Astrocyte of the spinal cord (primary cell): Measurements from ENCODE around the gene SMARCA4.

Source experiments
- DNase-seq: peaks from one replicate; pipeline ENCODE4 v3.0.0; 2011; ENCODE audit warnings: low read depth, low spot score
- H3K4me3 ChIP-seq: 2 replicates; pipeline ENCODE4 v1.5.1; 2011; ENCODE audit warnings: low read depth, mild to moderate bottlenecking, low read length, moderate library complexity
- CTCF ChIP-seq: IDR thresholded peaks from 2 replicates; pipeline ENCODE4 v1.5.1; 2012; ENCODE audit warnings: low read depth, mild to moderate bottlenecking, low read length, inconsistent platforms
- in situ Hi-C: cut with HindIII; loops from 2 replicates; pipeline ENCODE4 v1.10.0; 2017; ENCODE audit warnings: low sequenced_read_pairs

SMARCA4 gene

GRCh38 chr19:11025445-11025844 is 64.6 kb downstream of the SMARCA4 start:
- no peak for TF ChIP-seq CTCF
- H3K4me3 ChIP-seq, result no peak overlapping the region
- in situ Hi-C loops, result no loop called here
- no peak for DNase-seq

GRCh38 chr19:11025997-11026396 is 65.2 kb downstream of the SMARCA4 start:
- TF ChIP-seq CTCF, result no peak
- no peak overlapping the region for H3K4me3 ChIP-seq
- in situ Hi-C loops, result no loop called here
- no peak for DNase-seq

- in situ Hi-C loops, result no loop called here
- no peak overlapping the region for H3K4me3 ChIP-seq
- TF ChIP-seq CTCF, result no peak
- no peak for DNase-seq
Measured at GRCh38 chr19:11027381-11027780, 66.6 kb downstream of the SMARCA4 start.

- no peak for DNase-seq
- no peak for TF ChIP-seq CTCF
- H3K4me3 ChIP-seq, result no peak overlapping the region
- in situ Hi-C loops, result no loop called here
Measured at GRCh38 chr19:11028146-11028545, 67.3 kb downstream of the SMARCA4 start.

GRCh38 chr19:11031421-11032070 is 70.7 kb downstream of the SMARCA4 start:
- no peak for TF ChIP-seq CTCF
- no peak for DNase-seq
- H3K4me3 ChIP-seq, result no peak overlapping the region
- in situ Hi-C loops, result no loop called here

- in situ Hi-C loops, result no loop called here
- no peak overlapping the region for H3K4me3 ChIP-seq
- no peak for TF ChIP-seq CTCF
- DNase-seq, result no peak
Measured at GRCh38 chr19:11033251-11033650, 72.4 kb downstream of the SMARCA4 start.
